ENCODE measurements around the gene CMTM6.

The CMTM6 gene

DNA sequence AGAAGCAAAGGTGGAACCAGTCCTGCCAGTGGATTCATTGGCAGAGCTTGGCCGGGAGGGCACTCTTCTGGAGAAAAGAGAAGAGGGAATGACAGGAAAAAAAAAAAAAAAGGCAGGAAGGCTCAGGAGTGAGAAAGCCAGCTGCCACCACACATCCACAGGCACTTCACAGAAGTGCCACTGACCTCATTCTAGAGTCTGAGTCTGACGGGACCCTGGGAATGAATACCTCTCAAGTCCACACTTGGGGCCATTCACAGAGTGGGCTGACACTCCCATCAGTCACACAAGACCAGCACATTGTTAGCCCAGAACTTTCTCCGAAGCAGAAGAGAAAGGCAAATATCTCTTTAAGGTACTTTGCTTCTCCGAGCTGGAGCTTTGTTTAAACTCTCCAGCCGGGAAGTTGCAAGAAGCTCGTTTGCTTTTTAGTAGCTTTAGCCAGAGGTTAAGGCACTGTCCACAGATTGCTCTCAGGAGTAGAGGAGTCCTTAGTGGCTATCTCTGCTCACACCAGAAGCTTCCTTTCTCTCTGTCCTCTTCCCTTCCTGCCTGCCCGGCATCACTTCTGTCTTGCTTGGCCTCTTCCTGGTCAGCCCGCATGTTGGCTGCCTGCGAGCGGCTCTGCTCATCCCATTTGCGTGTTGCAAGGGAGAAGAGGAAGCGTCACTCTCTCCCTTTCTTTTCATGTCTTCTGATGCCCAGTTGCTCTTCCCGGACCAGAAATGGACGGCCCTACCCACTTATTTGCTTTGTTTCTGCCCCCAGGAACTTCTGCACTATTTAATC is 53.8 kb downstream of the CMTM6 start (continued):
- TF ChIP-seq, protein P1, sequence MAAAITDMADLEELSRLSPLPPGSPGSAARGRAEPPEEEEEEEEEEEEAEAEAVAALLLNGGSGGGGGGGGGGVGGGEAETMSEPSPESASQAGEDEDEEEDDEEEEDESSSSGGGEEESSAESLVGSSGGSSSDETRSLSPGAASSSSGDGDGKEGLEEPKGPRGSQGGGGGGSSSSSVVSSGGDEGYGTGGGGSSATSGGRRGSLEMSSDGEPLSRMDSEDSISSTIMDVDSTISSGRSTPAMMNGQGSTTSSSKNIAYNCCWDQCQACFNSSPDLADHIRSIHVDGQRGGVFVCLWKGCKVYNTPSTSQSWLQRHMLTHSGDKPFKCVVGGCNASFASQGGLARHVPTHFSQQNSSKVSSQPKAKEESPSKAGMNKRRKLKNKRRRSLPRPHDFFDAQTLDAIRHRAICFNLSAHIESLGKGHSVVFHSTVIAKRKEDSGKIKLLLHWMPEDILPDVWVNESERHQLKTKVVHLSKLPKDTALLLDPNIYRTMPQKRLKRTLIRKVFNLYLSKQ (tag by site-specific recombination; IDR thresholded peaks at IDR 0.05; ENCODE audit: borderline replicate concordance), result no peak
- no peak for TF ChIP-seq ZNF184 (tag by site-specific recombination; IDR thresholded peaks at IDR 0.05)
- no peak for TF ChIP-seq ZNF785 (tag by site-specific recombination; IDR thresholded peaks at IDR 0.05)
- TF ChIP-seq, protein P2, sequence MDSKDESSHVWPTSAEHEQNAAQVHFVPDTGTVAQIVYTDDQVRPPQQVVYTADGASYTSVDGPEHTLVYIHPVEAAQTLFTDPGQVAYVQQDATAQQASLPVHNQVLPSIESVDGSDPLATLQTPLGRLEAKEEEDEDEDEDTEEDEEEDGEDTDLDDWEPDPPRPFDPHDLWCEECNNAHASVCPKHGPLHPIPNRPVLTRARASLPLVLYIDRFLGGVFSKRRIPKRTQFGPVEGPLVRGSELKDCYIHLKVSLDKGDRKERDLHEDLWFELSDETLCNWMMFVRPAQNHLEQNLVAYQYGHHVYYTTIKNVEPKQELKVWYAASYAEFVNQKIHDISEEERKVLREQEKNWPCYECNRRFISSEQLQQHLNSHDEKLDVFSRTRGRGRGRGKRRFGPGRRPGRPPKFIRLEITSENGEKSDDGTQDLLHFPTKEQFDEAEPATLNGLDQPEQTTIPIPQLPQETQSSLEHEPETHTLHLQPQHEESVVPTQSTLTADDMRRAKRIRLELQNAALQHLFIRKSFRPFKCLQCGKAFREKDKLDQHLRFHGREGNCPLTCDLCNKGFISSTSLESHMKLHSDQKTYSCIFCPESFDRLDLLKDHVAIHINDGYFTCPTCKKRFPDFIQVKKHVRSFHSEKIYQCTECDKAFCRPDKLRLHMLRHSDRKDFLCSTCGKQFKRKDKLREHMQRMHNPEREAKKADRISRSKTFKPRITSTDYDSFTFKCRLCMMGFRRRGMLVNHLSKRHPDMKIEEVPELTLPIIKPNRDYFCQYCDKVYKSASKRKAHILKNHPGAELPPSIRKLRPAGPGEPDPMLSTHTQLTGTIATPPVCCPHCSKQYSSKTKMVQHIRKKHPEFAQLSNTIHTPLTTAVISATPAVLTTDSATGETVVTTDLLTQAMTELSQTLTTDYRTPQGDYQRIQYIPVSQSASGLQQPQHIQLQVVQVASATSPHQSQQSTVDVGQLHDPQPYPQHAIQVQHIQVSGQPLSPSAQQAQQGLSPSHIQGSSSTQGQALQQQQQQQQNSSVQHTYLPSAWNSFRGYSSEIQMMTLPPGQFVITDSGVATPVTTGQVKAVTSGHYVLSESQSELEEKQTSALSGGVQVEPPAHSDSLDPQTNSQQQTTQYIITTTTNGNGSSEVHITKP (tag by site-specific recombination; IDR thresholded peaks at IDR 0.05), result no peak
- no peak for TF ChIP-seq ZEB2 (tag by site-specific recombination; IDR thresholded peaks at IDR 0.05)

DNA sequence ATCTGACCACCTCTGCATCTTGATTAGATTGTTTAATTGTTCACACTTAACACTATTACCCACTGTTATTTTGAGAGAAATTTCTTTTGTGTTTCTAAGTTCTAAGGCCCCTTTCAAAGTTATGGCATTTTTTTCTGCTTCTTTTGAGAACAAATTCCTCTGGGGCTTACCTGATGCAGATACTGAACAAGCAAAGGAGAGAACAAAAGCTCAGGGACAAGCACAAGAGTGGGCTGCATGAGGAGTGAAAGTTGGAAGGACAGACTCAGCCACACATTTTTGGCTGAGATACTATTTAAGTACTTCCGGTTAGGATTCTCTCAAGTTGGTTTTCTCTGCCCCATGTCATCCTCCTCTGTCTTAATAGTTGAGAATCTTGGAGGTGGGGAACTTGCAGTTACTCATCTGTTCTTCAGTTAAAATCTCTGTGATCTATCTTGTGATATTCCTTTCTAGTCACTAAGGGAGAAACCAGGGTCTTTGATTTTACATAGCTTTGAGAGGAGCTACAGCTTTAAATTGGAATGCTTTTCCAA is 54.7 kb downstream of the CMTM6 start:
- Histone ChIP-seq H3K4me3 (ENCODE audit: low read depth, low read length) (no peak overlapping the region), H3K27ac (ENCODE audit: extremely low read depth, low read depth, low read length) (no peak overlapping the region), H3K9me3 (ENCODE audit: control insufficient read depth, insufficient read depth, low read depth, low read length) (no peaks in the 10 kb centered on the region), H3K4me1 (ENCODE audit: control insufficient read depth, insufficient read depth, low read length) (no peaks in the 10 kb centered on the region), H3K36me3 (ENCODE audit: control insufficient read depth in 2 of 2, insufficient read depth in 1 of 2, low read length in 2 of 2) (peaks cover 4 to 14% of the 10 kb centered on the region in 2 experiments; a peak in 2 of 3 replicates)
- ChIA-PET CTCF (interaction anchor here (0.6 kb wide), 1 partner anchor 10 kb away, joined by 3 read pairs; no protein-coding TSS in a partner anchor), POLR2A (no interaction called here)
- no peak for TF ChIP-seq IKZF3 (tag by site-specific recombination; IDR thresholded peaks at IDR 0.05)
- 0 out of 2 replicates have a peak, but pooled peaks have one; percentile 39 for TF ChIP-seq ZNF664 (tag by site-specific recombination; IDR thresholded peaks at IDR 0.05)

DNA sequence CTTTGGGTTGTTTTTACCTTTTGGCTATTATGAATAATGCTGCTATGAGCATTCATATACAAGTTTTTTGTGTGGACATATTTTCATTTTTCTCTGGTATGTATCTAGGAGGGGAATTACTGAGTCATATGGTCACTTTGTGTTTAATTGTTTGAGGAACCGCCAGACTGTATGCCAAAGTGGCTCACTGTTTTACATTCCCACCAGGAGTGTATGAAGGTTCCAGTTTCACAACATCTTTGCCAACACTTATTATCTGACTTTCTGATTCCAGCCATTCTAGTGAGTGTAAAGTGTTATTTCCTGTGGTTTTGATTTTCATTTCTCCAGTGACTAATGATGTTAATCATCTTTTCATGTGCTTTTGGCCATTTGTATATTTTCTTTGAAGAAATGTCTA is 59.2 kb downstream of the CMTM6 start:
- POLR2A ChIA-PET, result no interaction called here
- H3K27ac ChIP-seq (ENCODE audit: extremely low read depth, low read depth, low read length), result no peak overlapping the region
- H3K4me3 ChIP-seq (ENCODE audit: low read depth, low read length), result no peak overlapping the region
- H3K4me1 ChIP-seq (ENCODE audit: control insufficient read depth, insufficient read depth, low read length), result no peaks in the 10 kb centered on the region
- H3K36me3 ChIP-seq (ENCODE audit: control insufficient read depth in 2 of 2, insufficient read depth in 1 of 2, low read length in 2 of 2), result peaks cover 4% of the 10 kb centered on the region in 2 experiments; a peak in 1 of 3 replicates
- TF ChIP-seq, protein P3, sequence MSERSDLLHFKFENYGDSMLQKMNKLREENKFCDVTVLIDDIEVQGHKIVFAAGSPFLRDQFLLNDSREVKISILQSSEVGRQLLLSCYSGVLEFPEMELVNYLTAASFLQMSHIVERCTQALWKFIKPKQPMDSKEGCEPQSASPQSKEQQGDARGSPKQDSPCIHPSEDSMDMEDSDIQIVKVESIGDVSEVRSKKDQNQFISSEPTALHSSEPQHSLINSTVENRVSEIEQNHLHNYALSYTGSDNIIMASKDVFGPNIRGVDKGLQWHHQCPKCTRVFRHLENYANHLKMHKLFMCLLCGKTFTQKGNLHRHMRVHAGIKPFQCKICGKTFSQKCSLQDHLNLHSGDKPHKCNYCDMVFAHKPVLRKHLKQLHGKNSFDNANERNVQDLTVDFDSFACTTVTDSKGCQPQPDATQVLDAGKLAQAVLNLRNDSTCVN (tag by site-specific recombination; optimal IDR thresholded peaks at IDR 0.05), result no peak
- TF ChIP-seq ZNF433 (tag by site-specific recombination; IDR thresholded peaks at IDR 0.05; ENCODE audit: low read depth) (no peak), ZNF777 (tag by site-specific recombination; IDR thresholded peaks at IDR 0.05; ENCODE audit: borderline replicate concordance) (no peak), ZNF843 (tag by site-specific recombination; IDR thresholded peaks at IDR 0.05) (no peak), ZSCAN23 (tag by site-specific recombination; IDR thresholded peaks at IDR 0.05) (no peak), BCL11B (tag by site-specific recombination; IDR thresholded peaks at IDR 0.05; ENCODE audit: low read depth) (no peak), SCRT1 (tag by site-specific recombination; IDR thresholded peaks at IDR 0.05; ENCODE audit: borderline replicate concordance) (no peak), SP2 (tag by site-specific recombination; IDR thresholded peaks at IDR 0.05) (no peak), ZNF571 (tag by site-specific recombination; IDR thresholded peaks at IDR 0.05) (no peak), ZNF132 (tag by site-specific recombination; IDR thresholded peaks at IDR 0.05; ENCODE audit: borderline replicate concordance) (no peak), ZNF701 (tag by site-specific recombination; IDR thresholded peaks at IDR 0.05) (no peak), ZNF529 (tag by site-specific recombination; IDR thresholded peaks at IDR 0.05; ENCODE audit: insufficient replicate concordance) (no peak), OSR2 (tag by site-specific recombination; IDR thresholded peaks at IDR 0.05) (no peak), IKZF3 (tag by site-specific recombination; IDR thresholded peaks at IDR 0.05) (no peak), GLIS2 (tag by site-specific recombination; IDR thresholded peaks at IDR 0.05) (no peak), ZBTB21 (tag by site-specific recombination; IDR thresholded peaks at IDR 0.05) (no peak), SCRT2 (tag by site-specific recombination; IDR thresholded peaks at IDR 0.05) (no peak), ZNF555 (tag by site-specific recombination; conservative IDR thresholded peaks at IDR 0.05) (no peak), HOXD13 (CRISPR knock-in tag; IDR thresholded peaks at IDR 0.05; ENCODE audit: borderline replicate concordance) (no peak)
- TF ChIP-seq, protein P4, sequence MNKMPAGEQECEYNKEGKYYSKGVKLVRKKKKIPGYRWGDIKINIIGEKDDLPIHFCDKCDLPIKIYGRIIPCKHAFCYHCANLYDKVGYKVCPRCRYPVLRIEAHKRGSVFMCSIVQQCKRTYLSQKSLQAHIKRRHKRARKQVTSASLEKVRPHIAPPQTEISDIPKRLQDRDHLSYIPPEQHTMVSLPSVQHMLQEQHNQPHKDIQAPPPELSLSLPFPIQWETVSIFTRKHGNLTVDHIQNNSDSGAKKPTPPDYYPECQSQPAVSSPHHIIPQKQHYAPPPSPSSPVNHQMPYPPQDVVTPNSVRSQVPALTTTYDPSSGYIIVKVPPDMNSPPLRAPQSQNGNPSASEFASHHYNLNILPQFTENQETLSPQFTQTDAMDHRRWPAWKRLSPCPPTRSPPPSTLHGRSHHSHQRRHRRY (tag by site-specific recombination; IDR thresholded peaks at IDR 0.05), result no peak
- CTCF ChIA-PET, result interaction anchor here (0.8 to 1.0 kb wide), 2 partner anchors 24 to 378 kb away, joined by 4 read pairs; no protein-coding TSS in a partner anchor
- no peaks in the 10 kb centered on the region for H3K9me3 ChIP-seq (ENCODE audit: control insufficient read depth, insufficient read depth, low read depth, low read length)

Measured in HEK293 (cell line).